Lower lobe of right lung (tissue), 2 donors: ENCODE results near the gene PNN. TPM values are rescaled to one million over a fixed set of nuclear protein-coding genes. Genes with fewer than 3 reads are reported as not detected.
"Not testable (repeated sequence)": the region's sequence is repeated elsewhere in the genome, so short reads cannot be mapped to it uniquely, and the experiment has no call there.

Source experiments
- ATAC-seq, 2 donors: fragments of 200-7000 bp; cut with Tn5 transposase; one replicate each; pipeline ENCODE4 v1.9.1; 2020 to 2022; ENCODE audit warnings: mild to moderate bottlenecking in 2 of 2, moderate library complexity in 2 of 2
- DNase-seq: peaks from one replicate; pipeline ENCODE4 v3.0.0-alpha.2; 2020
- H3K27ac ChIP-seq: fragments of 200-600 bp; one replicate; pipeline ENCODE4 v1.8.0; 2022
- H3K27me3 ChIP-seq: fragments of 200-600 bp; one replicate; pipeline ENCODE4 v1.8.0; 2022; ENCODE audit warnings: low read depth
- H3K36me3 ChIP-seq: fragments of 200-600 bp; one replicate; pipeline ENCODE4 v1.8.0; 2022; ENCODE audit warnings: mild to moderate bottlenecking
- H3K4me1 ChIP-seq: fragments of 200-600 bp; one replicate; pipeline ENCODE4 v1.8.0; 2022
- H3K4me3 ChIP-seq: fragments of 200-600 bp; one replicate; pipeline ENCODE4 v1.8.0; 2022; ENCODE audit warnings: mild to moderate bottlenecking
- H3K9me3 ChIP-seq: fragments of 200-600 bp; one replicate; pipeline ENCODE4 v1.8.0; 2022
- intact Hi-C: fragments of 100-400 bp; cut with DNase I; formaldehyde crosslinking; loops from one replicate; pipeline ENCODE4 v1.11.0; 2022
- total RNA-seq: library from RNA; stranded (reverse); fragmentation: NEBNext Ultra II Directional; extraction: Animal tissue kit (Norgen Biotek cat#: 25700); gene quantifications from one replicate; pipeline ENCODE4 v1.2.1, GENCODE V29; 2021
- TF ChIP-seq, protein P1 (sequence below): fragments of 200-600 bp; IDR thresholded peaks from one replicate; pipeline ENCODE4 v1.8.0; 2022; ENCODE audit warnings: antibody characterized with exemption, mild to moderate bottlenecking
- donor health status: DM: no; HTN: yes; CAD: no; lungs with severe emphysema.

PNN gene
- total RNA-seq, 1 donor from 2014 or later: 42.9 TPM

DNA sequence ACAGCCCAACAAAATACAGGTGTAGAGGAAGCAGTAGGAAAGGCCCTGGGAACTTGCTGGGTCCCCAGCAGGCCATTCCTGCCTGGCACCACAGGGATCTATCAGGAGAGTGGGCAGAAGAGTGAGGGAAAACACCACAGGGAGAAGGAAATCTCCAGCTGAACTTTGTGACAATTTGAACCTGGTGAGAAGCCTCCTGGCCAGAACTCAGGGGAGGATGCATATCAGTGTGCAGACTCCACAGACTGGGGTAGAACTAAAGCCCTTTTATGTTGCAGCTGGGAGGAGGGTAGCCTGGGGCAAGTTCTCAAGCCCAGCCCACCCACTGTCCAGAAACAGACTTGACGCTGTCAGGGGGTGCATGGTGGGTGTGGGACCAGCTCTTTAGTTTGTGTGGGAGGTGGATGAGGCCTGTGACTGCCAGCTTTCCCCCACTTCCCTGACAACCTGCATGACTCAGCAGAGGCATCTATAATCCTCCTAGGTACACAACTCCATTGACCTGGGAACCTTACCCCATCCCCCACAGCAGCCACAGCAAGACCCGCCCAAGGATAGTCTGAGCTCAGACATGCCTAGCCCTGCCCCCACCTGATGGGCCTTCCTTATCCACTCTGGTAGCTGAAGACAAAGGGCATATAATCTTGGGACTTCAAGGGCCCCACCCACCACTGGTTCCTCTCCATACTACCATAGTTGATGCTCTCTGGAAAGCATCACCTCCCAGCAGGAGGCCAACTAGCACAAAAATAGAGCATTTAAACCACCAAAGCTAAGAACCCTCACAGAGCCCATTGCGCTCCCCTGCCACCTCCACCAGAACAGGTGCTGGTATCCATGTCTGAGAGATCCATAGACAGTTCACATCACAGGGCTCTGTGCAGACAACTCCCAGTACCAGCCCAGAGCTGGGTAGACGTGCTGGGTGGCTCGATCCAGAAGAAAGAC lies 28.9 kb downstream of the PNN start:
- TF ChIP-seq, protein P1, sequence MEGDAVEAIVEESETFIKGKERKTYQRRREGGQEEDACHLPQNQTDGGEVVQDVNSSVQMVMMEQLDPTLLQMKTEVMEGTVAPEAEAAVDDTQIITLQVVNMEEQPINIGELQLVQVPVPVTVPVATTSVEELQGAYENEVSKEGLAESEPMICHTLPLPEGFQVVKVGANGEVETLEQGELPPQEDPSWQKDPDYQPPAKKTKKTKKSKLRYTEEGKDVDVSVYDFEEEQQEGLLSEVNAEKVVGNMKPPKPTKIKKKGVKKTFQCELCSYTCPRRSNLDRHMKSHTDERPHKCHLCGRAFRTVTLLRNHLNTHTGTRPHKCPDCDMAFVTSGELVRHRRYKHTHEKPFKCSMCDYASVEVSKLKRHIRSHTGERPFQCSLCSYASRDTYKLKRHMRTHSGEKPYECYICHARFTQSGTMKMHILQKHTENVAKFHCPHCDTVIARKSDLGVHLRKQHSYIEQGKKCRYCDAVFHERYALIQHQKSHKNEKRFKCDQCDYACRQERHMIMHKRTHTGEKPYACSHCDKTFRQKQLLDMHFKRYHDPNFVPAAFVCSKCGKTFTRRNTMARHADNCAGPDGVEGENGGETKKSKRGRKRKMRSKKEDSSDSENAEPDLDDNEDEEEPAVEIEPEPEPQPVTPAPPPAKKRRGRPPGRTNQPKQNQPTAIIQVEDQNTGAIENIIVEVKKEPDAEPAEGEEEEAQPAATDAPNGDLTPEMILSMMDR: no peak
- intact Hi-C loops: no loop called here
- DNase-seq: no peak

GRCh38 chr14:39207430-39207829 lies 32.4 kb downstream of the PNN start:
- ATAC-seq, H3K9me3 ChIP-seq, H3K4me3 ChIP-seq, H3K27ac ChIP-seq, DNase-seq, intact Hi-C loops, H3K27me3 ChIP-seq, H3K4me1 ChIP-seq, H3K36me3 ChIP-seq: not testable (repeated sequence)

More for the DNA sequence above, 28.9 kb downstream of the PNN start:
- Histone ChIP-seq H3K9me3 (no peaks in the 10 kb centered on the region), H3K27ac (no peak overlapping the region), H3K4me3 (no peak overlapping the region), H3K4me1 (no peaks in the 10 kb centered on the region), H3K36me3 (no peaks in the 10 kb centered on the region), H3K27me3 (no peaks in the 10 kb centered on the region)
- no peak for ATAC-seq

DNA sequence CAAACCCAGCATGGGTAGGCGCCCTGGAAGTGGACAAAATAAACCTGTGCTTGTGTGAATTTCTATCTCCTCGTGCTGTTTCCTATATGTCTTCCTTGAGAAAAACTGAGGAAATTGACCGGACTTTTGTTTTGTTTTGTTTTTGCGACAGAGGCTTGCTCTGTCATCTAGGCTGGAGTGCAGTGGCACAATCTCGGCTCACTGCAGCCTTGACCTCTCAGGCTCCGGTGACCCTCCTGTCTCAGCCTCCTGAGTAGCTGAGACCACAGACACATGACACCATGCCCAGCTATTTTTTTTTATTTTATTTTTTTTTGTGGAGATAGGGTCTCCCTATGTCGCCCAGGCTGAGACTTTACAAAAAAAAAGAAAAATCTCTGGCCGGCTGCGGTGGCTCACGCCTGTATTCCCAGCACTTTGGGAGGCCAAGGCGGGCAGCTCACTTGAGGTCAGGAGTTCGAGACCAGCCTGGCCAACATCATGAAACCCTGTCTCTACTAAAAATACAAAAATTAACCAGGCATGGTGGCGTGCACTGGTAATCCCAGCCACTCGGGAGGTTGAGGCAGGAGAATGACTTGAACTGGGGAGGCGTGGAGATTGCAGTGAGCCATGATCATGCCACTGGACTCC lies 36.2 kb downstream of the PNN start:
- Histone ChIP-seq H3K4me1 (no peaks in the 10 kb centered on the region), H3K4me3 (no peak overlapping the region), H3K27ac (no peak overlapping the region), H3K9me3 (no peaks in the 10 kb centered on the region), H3K27me3 (no peaks in the 10 kb centered on the region), H3K36me3 (no peaks in the 10 kb centered on the region)
- DNase-seq (no peak), ATAC-seq (no peak)
- TF ChIP-seq, protein P1: no peak
- intact Hi-C loops: no loop called here

DNA sequence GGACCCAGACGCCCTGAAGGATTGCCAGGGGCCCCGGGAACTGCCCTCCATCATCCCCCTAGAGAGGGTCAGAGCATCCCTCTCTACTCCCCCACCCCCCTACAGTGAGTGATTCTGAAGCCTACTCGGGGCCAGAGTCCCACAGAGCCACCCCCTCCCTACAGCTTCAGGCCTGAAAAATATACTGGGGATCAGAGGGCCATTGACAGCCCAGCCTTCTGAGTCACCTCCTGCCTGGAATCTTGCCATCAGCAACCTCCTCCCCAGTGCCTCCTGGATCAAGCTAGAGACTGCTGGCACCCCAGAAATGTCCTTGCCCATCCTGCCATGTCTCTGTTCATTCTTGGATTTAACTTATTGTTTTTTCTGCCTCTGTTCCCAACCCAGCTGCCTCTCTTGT lies 37.0 kb downstream of the PNN start:
- intact Hi-C loops: no loop called here
- Histone ChIP-seq H3K27me3 (no peaks in the 10 kb centered on the region), H3K27ac (no peak overlapping the region), H3K36me3 (no peaks in the 10 kb centered on the region), H3K4me1 (no peaks in the 10 kb centered on the region), H3K4me3 (no peak overlapping the region), H3K9me3 (no peaks in the 10 kb centered on the region)
- TF ChIP-seq, protein P1: no peak
- DNase-seq (no peak), ATAC-seq (no peak)

GRCh38 chr14:39212693-39213092 lies 37.6 kb downstream of the PNN start:
- no peak for ATAC-seq

More at GRCh38 chr14:39212693-39213092, 37.6 kb downstream of the PNN start:
- intact Hi-C loops: no loop called here
- H3K36me3 ChIP-seq: no peaks in the 10 kb centered on the region
- no peaks in the 10 kb centered on the region for H3K27me3 ChIP-seq
- DNase-seq: no peak
- no peak overlapping the region for H3K4me3 ChIP-seq
- H3K4me1 ChIP-seq: no peaks in the 10 kb centered on the region
- no peak overlapping the region for H3K27ac ChIP-seq
- H3K9me3 ChIP-seq: no peaks in the 10 kb centered on the region
- TF ChIP-seq, protein P1: no peak
